ENCODE data around the gene JHY. TPM values are rescaled to one million over a fixed set of nuclear protein-coding genes. Genes with fewer than 3 reads are reported as not detected.
A peak's percentile ranks its signal among the peaks of the same experiment; 100 is the strongest.

Gene JHY
- 3.2 TPM for polyA plus RNA-seq (2013, experiment 1 of 2)
- 3.1 TPM for polyA plus RNA-seq (2013, experiment 2 of 2)

DNA sequence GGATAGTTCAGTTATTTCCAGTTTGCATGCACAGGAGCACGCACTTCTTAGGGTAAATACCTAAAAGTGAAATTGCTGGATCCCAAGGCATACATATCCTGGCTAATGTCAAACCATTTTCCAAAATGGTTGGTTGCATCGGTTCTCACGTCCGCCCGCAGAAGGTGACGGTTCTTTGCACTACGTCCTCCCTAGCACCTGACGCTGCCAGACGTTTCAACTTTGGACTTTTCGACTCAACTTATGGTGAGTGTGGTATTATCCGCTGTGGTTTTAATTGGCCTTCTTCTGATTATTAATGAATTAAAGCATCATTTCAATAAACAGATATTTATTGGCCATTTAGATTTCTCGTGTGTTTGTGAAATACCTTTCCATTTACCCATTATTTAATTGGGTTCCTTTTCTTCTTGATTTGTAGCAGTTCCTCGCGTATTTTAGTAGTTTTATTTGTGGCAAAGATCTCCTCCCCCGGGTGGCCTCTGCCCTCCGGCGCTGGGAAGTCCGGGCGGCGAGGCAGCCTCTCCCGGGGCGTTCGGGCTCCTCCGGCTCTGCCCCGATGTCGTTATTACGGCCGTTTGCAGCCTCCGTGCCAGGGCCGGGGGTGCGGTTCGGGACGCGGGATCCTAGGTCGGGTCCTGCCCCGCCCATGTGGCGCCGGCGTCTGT lies at the start of gene JHY:
JHY (plus strand) TSS at position 571 of the 668 bp plus-strand sequence. CDS start 3,091 bp downstream, outside the sequence.
- H3K4me2 ChIP-seq (ENCODE audit: low read length, poor library complexity, severe bottlenecking) = peak within 1 kb of the TSS; percentile 92
- peak within 1 kb of the TSS; percentile 89 for H2BK5ac ChIP-seq (ENCODE audit: low read depth, low read length, poor library complexity, severe bottlenecking)
- H3K79me1 ChIP-seq (replicated peaks; ENCODE audit: low read length, poor library complexity, severe bottlenecking) = peaks cover 8% of the 10 kb centered on the region
- peak within 1 kb of the TSS; percentile 83 for H4K8ac ChIP-seq (ENCODE audit: low read length)
- peak within 1 kb of the TSS; percentile 4 for H4K91ac ChIP-seq (ENCODE audit: low read length)
- 21% methylated on average over 34 of the region's 39 CpGs for WGBS
- H2BK15ac ChIP-seq (ENCODE audit: low read depth, poor library complexity, severe bottlenecking) = no peak within 1 kb of the TSS
- DNase-seq = peak; percentile 41
- peaks cover 3 to 14% of the 10 kb centered on the region in 2 experiments for H3K36me3 ChIP-seq (ENCODE audit: control insufficient read depth in 1 of 2, insufficient read depth in 2 of 2, low read depth in 1 of 2, low read length in 2 of 2)
- H3K27me3 ChIP-seq (ENCODE audit: control insufficient read depth in 1 of 2, insufficient read depth in 1 of 2, low read length in 2 of 2) = peaks cover 3 to 7% of the 10 kb centered on the region in 2 experiments
- peak within 1 kb of the TSS in 1 of 2 experiments; percentile 63 for H2BK12ac ChIP-seq (ENCODE audit: low read length in 2 of 2)
- peak within 1 kb of the TSS; percentile 65 for H2BK120ac ChIP-seq (ENCODE audit: low read depth, low read length)
- peak within 1 kb of the TSS; percentile 96 for H3K9ac ChIP-seq (ENCODE audit: low read length)
- peak within 1 kb of the TSS; percentile 89 for H2AFZ ChIP-seq (ENCODE audit: low read depth, low read length)
- H3K18ac ChIP-seq (ENCODE audit: low read depth in 1 of 2, low read length in 2 of 2) = peak within 1 kb of the TSS; percentile 18 to 97
- H3K23ac ChIP-seq (ENCODE audit: low read length in 2 of 2) = no peak within 1 kb of the TSS
- H3K4me1 ChIP-seq (ENCODE audit: control insufficient read depth, insufficient read depth, low read depth, low read length) = peaks cover 4% of the 10 kb centered on the region
- peak within 1 kb of the TSS in 1 of 2 experiments; percentile 79 for H3K14ac ChIP-seq (ENCODE audit: low read length in 2 of 2)
- H2AK5ac ChIP-seq (ENCODE audit: low read length, severe bottlenecking) = no peak within 1 kb of the TSS
- H3K4me3 ChIP-seq (ENCODE audit: insufficient read depth in 1 of 2, low read depth in 1 of 2, low read length in 2 of 2) = peak within 1 kb of the TSS; percentile 70 to 87
- H3K9me3 ChIP-seq (ENCODE audit: control insufficient read depth, low read length) = no peaks in the 10 kb centered on the region
- peak within 1 kb of the TSS in 1 of 2 experiments; percentile 80 for H3K4ac ChIP-seq (ENCODE audit: low read depth in 1 of 2, low read length in 2 of 2)
- peak within 1 kb of the TSS; percentile 96 for H3K27ac ChIP-seq (ENCODE audit: low read length, poor library complexity, severe bottlenecking)

DNA sequence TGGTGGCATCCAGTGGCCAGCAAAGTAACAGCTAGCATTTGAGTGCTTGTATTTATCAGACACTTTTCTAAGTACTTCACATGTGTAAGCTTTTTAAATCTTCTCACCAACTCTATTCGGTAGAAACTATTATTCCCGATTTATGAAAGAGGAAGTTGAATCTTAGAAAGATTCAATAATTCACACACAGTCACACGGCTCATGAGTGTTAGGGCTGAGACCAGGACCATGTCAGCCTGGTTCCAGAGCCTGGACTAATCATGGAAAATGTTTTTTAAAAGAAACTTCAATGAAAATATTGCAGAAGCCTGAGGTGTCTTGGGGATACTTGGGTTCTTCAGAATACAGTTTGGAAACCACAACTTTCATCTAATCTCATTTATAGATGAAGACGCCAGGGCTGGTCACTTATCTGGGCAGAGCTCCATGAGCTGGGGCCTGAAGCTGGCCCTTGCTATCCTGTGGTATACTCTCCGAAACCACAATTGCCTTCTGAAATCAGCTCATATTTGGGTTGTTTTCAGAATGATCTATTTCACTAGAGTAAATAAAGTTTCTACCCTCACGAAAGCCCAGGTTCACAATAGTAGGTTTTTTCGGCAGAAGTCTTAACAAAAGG lies 48.6 kb upstream of the JHY start:
- Histone ChIP-seq H3K36me3 (ENCODE audit: control insufficient read depth in 1 of 2, insufficient read depth in 2 of 2, low read depth in 1 of 2, low read length in 2 of 2) (no peaks in the 10 kb centered on the region), H3K14ac (ENCODE audit: low read length in 2 of 2) (no peak overlapping the region), H3K27ac (ENCODE audit: low read length, poor library complexity, severe bottlenecking) (no peak overlapping the region), H3K4me2 (ENCODE audit: low read length, poor library complexity, severe bottlenecking) (no peak overlapping the region), H2BK5ac (ENCODE audit: low read depth, low read length, poor library complexity, severe bottlenecking) (no peak overlapping the region), H2BK120ac (ENCODE audit: low read depth, low read length) (no peak overlapping the region), H3K4me1 (ENCODE audit: control insufficient read depth, insufficient read depth, low read depth, low read length) (no peaks in the 10 kb centered on the region), H2AFZ (ENCODE audit: low read depth, low read length) (no peak overlapping the region), H4K91ac (ENCODE audit: low read length) (no peak overlapping the region), H4K8ac (ENCODE audit: low read length) (no peak overlapping the region), H2BK15ac (ENCODE audit: low read depth, poor library complexity, severe bottlenecking) (no peak overlapping the region), H3K27me3 (ENCODE audit: control insufficient read depth in 1 of 2, insufficient read depth in 1 of 2, low read length in 2 of 2) (peaks cover 0 to 5% of the 10 kb centered on the region in 2 experiments), H3K9me3 (ENCODE audit: control insufficient read depth, low read length) (no peaks in the 10 kb centered on the region), H3K9ac (ENCODE audit: low read length) (no peak overlapping the region), H3K18ac (ENCODE audit: low read depth in 1 of 2, low read length in 2 of 2) (no peak overlapping the region), H2AK5ac (ENCODE audit: low read length, severe bottlenecking) (no peak overlapping the region), H2BK12ac (ENCODE audit: low read length in 2 of 2) (no peak overlapping the region), H3K4ac (ENCODE audit: low read depth in 1 of 2, low read length in 2 of 2) (no peak overlapping the region), H3K23ac (ENCODE audit: low read length in 2 of 2) (no peak overlapping the region), H3K4me3 (ENCODE audit: insufficient read depth in 1 of 2, low read depth in 1 of 2, low read length in 2 of 2) (no peak overlapping the region), H3K79me1 (replicated peaks; ENCODE audit: low read length, poor library complexity, severe bottlenecking) (no peaks in the 10 kb centered on the region)
- no peak for DNase-seq
- WGBS = 98% methylated on average over 4 of the region's 7 CpGs

DNA sequence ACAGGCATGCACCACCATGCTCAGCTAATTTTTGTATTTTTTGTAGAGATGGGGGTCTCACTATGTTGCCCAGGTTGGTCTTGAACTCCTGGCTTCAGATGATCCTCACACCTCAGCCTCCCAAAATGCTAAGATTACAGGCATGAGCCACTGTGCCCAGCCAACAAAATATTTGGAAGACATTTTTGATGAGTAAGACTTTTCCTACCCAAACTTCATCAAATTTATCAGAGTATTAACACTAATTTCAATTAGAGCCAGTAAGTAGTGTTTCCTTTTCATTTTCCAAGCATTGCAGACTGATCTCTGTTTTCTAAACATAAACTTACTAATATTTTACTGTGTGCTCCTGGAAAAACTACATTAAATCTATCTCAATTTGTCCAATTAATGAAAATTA lies 45.6 kb upstream of the JHY start:
- Histone ChIP-seq H3K4me2 (ENCODE audit: low read length, poor library complexity, severe bottlenecking) (no peak overlapping the region), H3K27ac (ENCODE audit: low read length, poor library complexity, severe bottlenecking) (no peak overlapping the region), H2BK120ac (ENCODE audit: low read depth, low read length) (no peak overlapping the region), H3K4me3 (ENCODE audit: insufficient read depth in 1 of 2, low read depth in 1 of 2, low read length in 2 of 2) (no peak overlapping the region), H4K8ac (ENCODE audit: low read length) (no peak overlapping the region), H3K36me3 (ENCODE audit: control insufficient read depth in 1 of 2, insufficient read depth in 2 of 2, low read depth in 1 of 2, low read length in 2 of 2) (no peaks in the 10 kb centered on the region), H4K91ac (ENCODE audit: low read length) (no peak overlapping the region), H2BK5ac (ENCODE audit: low read depth, low read length, poor library complexity, severe bottlenecking) (no peak overlapping the region), H3K14ac (ENCODE audit: low read length in 2 of 2) (no peak overlapping the region), H2BK12ac (ENCODE audit: low read length in 2 of 2) (no peak overlapping the region), H2AK5ac (ENCODE audit: low read length, severe bottlenecking) (no peak overlapping the region), H3K79me1 (replicated peaks; ENCODE audit: low read length, poor library complexity, severe bottlenecking) (no peaks in the 10 kb centered on the region), H2AFZ (ENCODE audit: low read depth, low read length) (no peak overlapping the region), H3K27me3 (ENCODE audit: control insufficient read depth in 1 of 2, insufficient read depth in 1 of 2, low read length in 2 of 2) (peaks cover 0 to 5% of the 10 kb centered on the region in 2 experiments), H3K4me1 (ENCODE audit: control insufficient read depth, insufficient read depth, low read depth, low read length) (no peaks in the 10 kb centered on the region), H3K9me3 (ENCODE audit: control insufficient read depth, low read length) (no peaks in the 10 kb centered on the region), H3K23ac (ENCODE audit: low read length in 2 of 2) (no peak overlapping the region), H2BK15ac (ENCODE audit: low read depth, poor library complexity, severe bottlenecking) (no peak overlapping the region), H3K9ac (ENCODE audit: low read length) (no peak overlapping the region), H3K4ac (ENCODE audit: low read depth in 1 of 2, low read length in 2 of 2) (no peak overlapping the region), H3K18ac (ENCODE audit: low read depth in 1 of 2, low read length in 2 of 2) (no peak overlapping the region)
- no peak for DNase-seq

DNA sequence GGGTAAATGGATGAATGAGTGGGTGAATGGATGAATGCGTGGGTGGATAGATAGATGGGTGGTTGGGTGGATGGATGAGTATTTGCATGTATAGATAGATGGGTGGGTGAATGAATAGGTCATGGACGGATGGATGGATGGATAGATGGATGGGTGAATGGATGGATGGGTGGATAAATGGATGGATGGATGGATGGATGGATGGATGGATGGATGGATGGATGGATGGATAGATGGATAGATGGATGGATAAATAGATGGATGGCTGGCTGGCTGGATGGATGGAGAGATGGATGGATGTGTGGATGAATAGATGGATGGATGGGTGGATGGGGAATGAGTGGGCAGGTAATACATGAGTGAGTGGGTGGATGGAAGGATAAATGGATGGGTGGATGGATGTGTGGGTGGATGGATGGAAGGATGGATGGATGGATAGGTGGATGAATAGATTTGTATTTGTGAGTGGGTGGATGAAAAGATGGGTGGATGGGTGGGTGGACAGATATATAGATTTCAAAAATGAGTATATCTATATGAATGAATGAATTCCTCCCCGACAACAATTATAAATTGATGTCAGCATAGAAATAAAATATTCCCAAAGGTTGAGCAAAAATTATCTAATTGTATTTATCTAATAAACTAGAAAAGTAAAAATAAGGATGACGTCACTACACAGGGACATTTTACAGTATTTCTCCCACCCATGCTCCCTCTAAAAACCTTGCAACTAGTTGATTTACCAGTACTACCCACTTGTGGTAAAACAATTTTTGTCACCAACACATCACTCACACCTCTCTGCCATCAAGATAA lies 44.8 kb upstream of the JHY start:
- H4K8ac ChIP-seq (ENCODE audit: low read length) = no peak overlapping the region
- DNase-seq = no peak
- H3K36me3 ChIP-seq (ENCODE audit: control insufficient read depth in 1 of 2, insufficient read depth in 2 of 2, low read depth in 1 of 2, low read length in 2 of 2) = no peaks in the 10 kb centered on the region
- H3K4me3 ChIP-seq (ENCODE audit: insufficient read depth in 1 of 2, low read depth in 1 of 2, low read length in 2 of 2) = no peak overlapping the region
- H2BK15ac ChIP-seq (ENCODE audit: low read depth, poor library complexity, severe bottlenecking) = no peak overlapping the region
- no peak overlapping the region for H3K18ac ChIP-seq (ENCODE audit: low read depth in 1 of 2, low read length in 2 of 2)
- no peaks in the 10 kb centered on the region for H3K9me3 ChIP-seq (ENCODE audit: control insufficient read depth, low read length)
- no peak overlapping the region for H3K9ac ChIP-seq (ENCODE audit: low read length)
- peaks cover 0 to 5% of the 10 kb centered on the region in 2 experiments for H3K27me3 ChIP-seq (ENCODE audit: control insufficient read depth in 1 of 2, insufficient read depth in 1 of 2, low read length in 2 of 2)
- no peak overlapping the region for H2AK5ac ChIP-seq (ENCODE audit: low read length, severe bottlenecking)
- H2BK5ac ChIP-seq (ENCODE audit: low read depth, low read length, poor library complexity, severe bottlenecking) = no peak overlapping the region
- WGBS = 75% methylated on average over 3 of the region's 4 CpGs
- H3K4me2 ChIP-seq (ENCODE audit: low read length, poor library complexity, severe bottlenecking) = no peak overlapping the region
- H3K79me1 ChIP-seq (replicated peaks; ENCODE audit: low read length, poor library complexity, severe bottlenecking) = no peaks in the 10 kb centered on the region
- no peak overlapping the region for H2BK120ac ChIP-seq (ENCODE audit: low read depth, low read length)
- no peak overlapping the region for H4K91ac ChIP-seq (ENCODE audit: low read length)
- no peaks in the 10 kb centered on the region for H3K4me1 ChIP-seq (ENCODE audit: control insufficient read depth, insufficient read depth, low read depth, low read length)
- H3K27ac ChIP-seq (ENCODE audit: low read length, poor library complexity, severe bottlenecking) = no peak overlapping the region
- no peak overlapping the region for H3K23ac ChIP-seq (ENCODE audit: low read length in 2 of 2)
- H3K4ac ChIP-seq (ENCODE audit: low read depth in 1 of 2, low read length in 2 of 2) = no peak overlapping the region
- no peak overlapping the region for H2AFZ ChIP-seq (ENCODE audit: low read depth, low read length)
- no peak overlapping the region for H3K14ac ChIP-seq (ENCODE audit: low read length in 2 of 2)
- no peak overlapping the region for H2BK12ac ChIP-seq (ENCODE audit: low read length in 2 of 2)
